Raji (cell line): ENCODE data around the gene ACO2.
A peak's percentile ranks its signal among the peaks of the same experiment; 100 is the strongest.

ENCODE experiments used
- POLR2A ChIP-seq: IDR thresholded peaks from 2 replicates; pipeline ENCODE4 v1.6.1; 2011; ENCODE audit warnings: low read depth, low read length, control low read depth; ENCODE audit not compliant: insufficient read depth

Gene ACO2

DNA sequence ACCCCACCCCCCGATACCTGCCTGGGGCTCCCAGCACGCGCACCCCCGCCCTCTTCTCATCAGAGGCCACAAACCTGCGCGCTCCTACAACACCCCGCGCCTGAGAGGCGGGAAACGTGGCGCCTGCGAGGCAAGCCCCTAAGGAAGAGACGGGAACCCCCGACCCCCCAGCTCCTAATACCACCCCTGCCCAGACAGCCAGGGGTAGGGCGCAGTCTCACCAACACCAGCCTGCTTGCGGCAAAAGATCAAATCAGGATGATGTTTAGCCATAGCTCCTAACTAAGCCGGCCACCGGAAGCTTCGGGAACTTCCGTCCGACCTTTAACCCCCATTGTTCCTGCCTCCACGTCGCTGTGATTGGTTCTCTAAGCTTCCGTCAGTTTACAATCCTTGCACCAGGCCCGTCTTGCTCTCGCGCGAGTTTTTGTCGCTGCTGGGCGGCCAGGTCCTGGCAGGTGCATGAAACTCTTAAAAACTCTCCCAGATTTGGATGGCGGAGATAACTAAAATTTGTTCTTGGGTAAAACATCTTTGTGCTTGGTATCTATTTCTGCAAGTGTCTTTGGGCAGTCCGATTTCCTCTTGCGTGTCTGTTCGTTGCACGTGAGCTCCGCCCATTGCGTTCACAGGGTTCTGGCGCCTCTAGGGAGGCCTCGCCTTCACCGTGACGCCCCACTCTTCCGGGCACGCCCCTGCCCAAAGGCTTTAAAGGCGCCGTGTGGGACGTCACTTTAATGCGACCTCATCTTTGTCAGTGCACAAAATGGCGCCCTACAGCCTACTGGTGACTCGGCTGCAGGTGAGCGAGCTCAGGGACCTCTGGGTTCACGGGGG lies at the start of gene ACO2, which contains the start of gene PHF5A:
Gene ACO2 (plus strand): TSS at position 737 of the 837 bp plus-strand sequence. CDS start 30 bp downstream, at position 767.
Gene PHF5A (minus strand): TSS at position 312 of the 837 bp plus-strand sequence. CDS start 39 bp downstream, at position 273.
- TF ChIP-seq POLR2A: peak; percentile 81

- TF ChIP-seq POLR2A: no peak
Observed at GRCh38 chr22:41425660-41426365, 43.1 kb upstream of the ACO2 start.

DNA sequence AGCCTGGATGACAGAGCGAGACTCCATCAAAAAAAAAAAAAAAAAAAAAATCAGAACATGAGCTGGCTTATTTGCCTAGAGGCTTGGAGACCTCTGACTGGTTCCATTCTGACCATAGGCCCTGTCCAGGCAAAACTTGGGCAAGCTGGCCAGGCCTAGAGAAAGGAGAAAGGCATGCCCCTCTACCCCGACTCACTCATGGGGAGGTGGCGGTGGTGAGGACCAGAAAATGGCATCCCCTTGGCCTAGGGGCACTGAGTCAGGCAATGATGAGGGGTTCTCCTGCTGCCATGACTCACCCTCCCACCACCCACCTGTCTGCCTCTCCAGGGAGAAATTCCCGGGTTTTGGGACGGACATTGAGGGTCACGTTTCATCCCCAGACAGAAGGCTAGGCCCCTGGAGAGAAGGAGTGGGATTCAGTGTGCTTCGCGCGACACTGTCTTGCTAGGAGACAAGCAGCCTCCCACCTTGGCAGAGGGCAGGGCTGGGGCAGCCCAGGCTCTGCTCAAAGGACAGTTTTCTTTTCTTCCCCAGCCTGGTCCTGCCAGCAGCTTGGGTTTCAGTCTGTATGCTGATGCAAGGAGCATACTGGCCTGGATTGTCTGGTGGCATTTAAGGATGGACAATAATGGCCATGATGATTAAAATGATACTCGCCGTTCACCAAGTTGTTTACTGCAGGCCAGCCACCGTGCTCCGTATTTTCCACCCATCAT lies 39.5 kb upstream of the ACO2 start:
- no peak for TF ChIP-seq POLR2A

GRCh38 chr22:41429951-41430332 lies 39.0 kb upstream of the ACO2 start:
- no peak for TF ChIP-seq POLR2A

- no peak for TF ChIP-seq POLR2A
Observed at GRCh38 chr22:41431656-41432055, 37.3 kb upstream of the ACO2 start.

- no peak for TF ChIP-seq POLR2A
Observed at GRCh38 chr22:41435560-41435959, 33.4 kb upstream of the ACO2 start.

GRCh38 chr22:41436322-41437113 lies 32.4 kb upstream of the ACO2 start:
- no peak for TF ChIP-seq POLR2A

DNA sequence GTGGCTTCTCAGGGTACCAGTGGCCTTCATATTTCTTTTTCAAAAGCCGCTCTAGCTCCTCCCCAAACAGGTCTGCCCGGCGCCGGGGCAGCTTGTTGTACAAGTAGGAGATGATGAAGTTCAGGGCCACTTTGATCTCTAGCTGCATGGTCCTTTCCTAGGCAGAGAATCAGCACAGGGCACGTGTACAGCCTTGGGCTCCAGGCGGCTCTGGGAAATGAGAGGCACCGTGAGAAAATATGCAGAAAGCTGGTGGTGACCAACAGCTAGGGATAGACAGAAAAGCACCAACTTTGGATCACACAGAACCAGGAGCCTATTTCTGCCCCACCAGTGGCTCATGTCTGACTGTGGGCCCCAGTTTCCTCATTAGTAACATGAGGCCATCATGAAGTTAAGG lies 31.7 kb upstream of the ACO2 start:
- TF ChIP-seq POLR2A: no peak

- TF ChIP-seq POLR2A: no peak
Observed at GRCh38 chr22:41442240-41442792, 26.6 kb upstream of the ACO2 start.

GRCh38 chr22:41444360-41445128 lies 24.4 kb upstream of the ACO2 start:
- peak; percentile 52 for TF ChIP-seq POLR2A

- TF ChIP-seq POLR2A: peak; percentile 40; the same call in 1 of the 2 replicates
Observed at GRCh38 chr22:41445129-41446056, 23.5 kb upstream of the ACO2 start.

- TF ChIP-seq POLR2A: no peak
Observed at GRCh38 chr22:41446057-41446501, 22.8 kb upstream of the ACO2 start.
